Peyer's patch (tissue), 4 donors: ENCODE results near the gene SULT1B1.

Experiments used
- POLR2A ChIP-seq, 2 donors: fragments of 450-650 bp; IDR thresholded peaks; one replicate each; pipeline ENCODE4 v1.5.1; 2017; ENCODE audit warnings: antibody characterized with exemption in 2 of 2, mild to moderate bottlenecking in 2 of 2, moderate library complexity in 2 of 2
- TF ChIP-seq, protein P1 (sequence below), 6 experiments: fragments of 450-650 bp in 4 of 6; fragments of 200-600 bp in 2 of 6; sonication (generic) in 1 of 6; IDR thresholded peaks; one replicate each; pipeline ENCODE4 v1.5.1; 2017 to 2019; ENCODE audit warnings: antibody characterized with exemption in 6 of 6, mild to moderate bottlenecking in 3 of 6, moderate library complexity in 1 of 6

DNA sequence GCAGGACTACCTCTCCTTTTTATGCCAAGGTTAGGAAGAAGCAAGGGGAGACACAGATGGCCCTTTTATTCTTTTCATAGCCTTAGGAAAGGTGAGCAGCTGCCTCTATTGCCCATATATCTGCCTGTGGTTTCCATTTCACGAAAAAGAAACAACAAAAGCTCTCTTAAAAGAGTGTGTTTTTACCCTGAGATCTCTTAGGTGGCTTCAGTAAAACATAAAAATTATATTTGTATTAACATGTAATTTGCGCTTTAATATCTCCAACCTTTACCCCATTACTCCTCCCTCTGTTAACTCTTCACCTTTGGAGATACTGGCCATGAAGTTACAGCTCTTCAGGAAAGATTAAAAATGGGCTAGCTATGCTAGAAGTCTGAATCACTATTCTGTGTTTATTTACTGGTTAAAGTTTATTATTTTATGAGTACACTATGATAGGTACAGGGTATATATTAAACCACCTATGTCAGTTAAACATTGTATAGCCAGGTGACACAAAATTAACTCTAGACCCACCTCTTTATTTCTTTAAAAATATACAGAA lies 15.0 kb upstream of the SULT1B1 start:
- TF ChIP-seq, protein P1, sequence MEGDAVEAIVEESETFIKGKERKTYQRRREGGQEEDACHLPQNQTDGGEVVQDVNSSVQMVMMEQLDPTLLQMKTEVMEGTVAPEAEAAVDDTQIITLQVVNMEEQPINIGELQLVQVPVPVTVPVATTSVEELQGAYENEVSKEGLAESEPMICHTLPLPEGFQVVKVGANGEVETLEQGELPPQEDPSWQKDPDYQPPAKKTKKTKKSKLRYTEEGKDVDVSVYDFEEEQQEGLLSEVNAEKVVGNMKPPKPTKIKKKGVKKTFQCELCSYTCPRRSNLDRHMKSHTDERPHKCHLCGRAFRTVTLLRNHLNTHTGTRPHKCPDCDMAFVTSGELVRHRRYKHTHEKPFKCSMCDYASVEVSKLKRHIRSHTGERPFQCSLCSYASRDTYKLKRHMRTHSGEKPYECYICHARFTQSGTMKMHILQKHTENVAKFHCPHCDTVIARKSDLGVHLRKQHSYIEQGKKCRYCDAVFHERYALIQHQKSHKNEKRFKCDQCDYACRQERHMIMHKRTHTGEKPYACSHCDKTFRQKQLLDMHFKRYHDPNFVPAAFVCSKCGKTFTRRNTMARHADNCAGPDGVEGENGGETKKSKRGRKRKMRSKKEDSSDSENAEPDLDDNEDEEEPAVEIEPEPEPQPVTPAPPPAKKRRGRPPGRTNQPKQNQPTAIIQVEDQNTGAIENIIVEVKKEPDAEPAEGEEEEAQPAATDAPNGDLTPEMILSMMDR (IDR thresholded peaks at IDR 0.05): no peak
- TF ChIP-seq POLR2A (IDR thresholded peaks at IDR 0.05): no peak
